G401 (cell line): Measurements from ENCODE around the gene HOXD8. TPM values are rescaled to one million over a fixed set of nuclear protein-coding genes. Genes with fewer than 3 reads are reported as not detected.

ENCODE experiments used
- DNase-seq: peaks from one replicate; pipeline ENCODE4 v3.0.0-alpha.2; 2015; ENCODE audit warnings: low spot score
- in situ Hi-C: cut with HindIII; loops from 2 replicates; pipeline ENCODE4 v1.10.0; 2016; ENCODE audit warnings: low sequenced_read_pairs, mixed read lengths
- total RNA-seq: library from RNA; depleted of rRNA; stranded (reverse); fragments of >200 nt; shearing (Covaris generic); gene quantifications from 2 replicates; pipeline ENCODE4 v1.2.3, GENCODE V29; 2014

HOXD8 gene
- total RNA-seq, 1 experiment from 2014 or later: 4.2 TPM

DNA sequence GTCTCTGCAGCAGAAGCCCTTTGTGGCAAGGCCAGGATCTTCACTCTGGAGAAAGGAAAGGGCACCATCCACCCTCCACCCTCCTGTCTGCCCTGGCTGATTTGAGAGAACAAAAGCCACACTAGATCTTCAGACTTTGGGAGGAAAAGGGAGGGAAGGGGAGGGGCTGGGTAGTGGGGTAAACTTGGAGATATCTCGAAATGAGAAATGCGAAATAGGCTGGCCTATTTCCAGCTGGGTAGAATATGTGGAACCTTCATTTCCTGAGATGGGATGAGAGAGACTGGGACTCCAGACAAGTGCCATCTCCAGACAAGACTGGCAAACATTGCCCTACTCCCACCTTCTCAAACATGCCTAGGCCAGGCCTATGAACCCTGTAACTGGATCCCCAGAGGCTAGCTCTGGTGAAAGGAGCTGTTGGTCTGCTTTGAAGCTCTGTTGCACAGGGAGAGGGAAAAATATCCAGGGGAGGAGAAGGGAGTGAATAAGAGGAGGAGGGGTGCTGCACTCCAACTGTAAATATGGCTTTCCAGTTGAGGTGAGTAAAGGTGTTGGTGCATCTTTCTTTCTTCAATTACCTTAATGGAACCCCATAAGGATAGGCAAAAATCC, 28.2 kb upstream of the HOXD8 start:
- in situ Hi-C loops: no loop called here
- no peak for DNase-seq

DNA sequence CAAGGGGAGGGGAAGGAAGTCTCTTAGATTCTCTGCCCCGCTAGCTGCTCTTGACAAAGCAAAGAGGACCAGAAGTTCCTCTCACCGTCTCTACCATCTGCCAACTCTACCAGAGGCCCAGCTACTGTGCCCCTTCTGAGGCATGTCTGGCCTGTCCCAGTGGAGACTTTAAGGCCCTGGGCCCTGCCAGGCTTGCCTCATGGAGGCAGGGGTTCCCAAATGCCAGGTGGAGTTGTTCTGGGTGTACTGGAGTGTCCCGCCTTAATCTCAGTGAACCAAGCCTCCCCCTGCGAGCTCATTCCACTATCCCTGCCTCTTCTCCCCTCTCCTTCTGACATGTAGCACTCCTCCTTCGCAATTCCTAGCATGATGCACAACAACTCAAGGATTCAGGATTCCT, 27.7 kb upstream of the HOXD8 start:
- DNase-seq: no peak
- in situ Hi-C loops: no loop called here

DNA sequence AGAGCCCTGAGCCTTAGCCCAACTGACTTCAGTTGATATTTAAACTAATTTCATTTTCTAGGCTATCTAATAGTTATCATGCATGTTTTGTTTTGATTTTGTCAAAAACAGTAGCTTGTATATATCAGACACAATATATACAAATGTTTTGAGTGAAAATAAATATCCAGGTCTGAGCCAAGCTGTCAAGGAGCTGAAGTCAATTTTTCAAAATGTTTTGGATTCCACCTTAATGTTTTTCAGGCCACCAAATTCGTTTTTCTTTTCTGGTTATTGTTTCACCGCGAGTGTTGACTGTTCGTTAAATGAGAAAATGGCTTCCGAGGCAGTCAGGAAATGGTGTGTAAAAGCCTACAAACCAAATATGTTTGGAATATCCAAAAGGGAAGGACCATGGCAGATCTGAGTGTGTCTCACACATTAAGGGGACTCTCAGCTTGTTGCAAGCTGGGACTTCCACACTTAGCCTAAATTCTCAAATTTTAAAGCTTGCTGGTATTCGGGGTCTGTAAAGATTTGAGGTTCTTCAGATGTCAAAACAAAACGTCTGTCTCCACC, 27.1 kb upstream of the HOXD8 start:
- DNase-seq: no peak
- in situ Hi-C loops: no loop called here

DNA sequence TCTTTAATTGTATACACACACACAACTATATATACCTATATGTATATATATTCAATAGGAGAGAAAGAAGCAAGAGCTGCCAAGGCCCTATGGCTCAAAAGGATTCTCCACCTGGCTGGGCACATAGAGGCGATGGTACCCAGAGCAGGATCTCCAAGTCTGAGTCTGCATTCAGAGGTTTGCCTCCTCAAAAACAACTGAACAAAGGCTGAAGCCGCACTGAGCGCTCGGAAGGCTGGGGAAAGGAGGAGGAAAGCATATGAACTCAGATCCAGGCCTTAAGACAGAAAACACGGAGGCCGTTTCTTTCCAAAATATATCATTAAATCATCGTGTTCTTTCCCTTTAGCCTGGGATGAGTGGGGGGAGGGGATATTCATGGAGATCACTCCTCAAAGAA, 26.3 kb upstream of the HOXD8 start:
- no peak for DNase-seq
- in situ Hi-C loops: no loop called here

GRCh38 chr2:176103742-176104315, 25.7 kb upstream of the HOXD8 start:
- no peak for DNase-seq
- in situ Hi-C loops: no loop called here

- no peak for DNase-seq
- in situ Hi-C loops: no loop called here
Measured at GRCh38 chr2:176104316-176105077, 25.0 kb upstream of the HOXD8 start.

DNA sequence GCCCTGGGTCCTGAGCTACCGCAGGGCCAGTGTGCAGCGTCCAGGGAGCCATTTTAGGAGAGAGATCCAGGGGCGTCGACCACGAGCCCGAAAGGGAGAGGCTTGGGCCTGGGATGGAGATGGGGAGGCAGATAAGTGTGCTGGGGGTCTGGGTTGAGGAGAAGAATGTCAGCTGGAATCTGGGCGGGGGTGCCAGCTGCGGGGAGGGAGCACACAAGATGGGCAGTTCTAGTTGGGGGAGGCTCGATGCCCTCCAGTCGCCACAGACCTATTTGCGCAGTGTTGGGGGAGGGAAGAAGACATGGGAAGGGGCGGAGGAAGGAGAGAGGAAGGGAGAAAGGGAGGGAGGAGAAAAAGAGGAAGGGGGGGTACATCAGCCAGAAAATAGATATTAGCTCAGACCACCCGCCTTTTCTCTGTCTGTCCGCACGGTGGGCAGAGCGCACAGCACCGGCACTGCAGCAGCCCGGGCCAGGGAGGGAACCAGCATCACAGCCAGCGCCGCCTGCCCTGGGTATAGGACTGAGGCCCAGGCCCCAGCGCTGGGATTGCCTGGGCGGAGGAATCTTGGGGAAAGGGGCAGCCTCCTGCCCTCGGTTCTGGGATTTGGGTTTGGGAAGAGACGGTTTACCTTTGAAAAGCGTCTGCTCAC, 24.3 kb upstream of the HOXD8 start:
- DNase-seq: no peak
- in situ Hi-C loops: no loop called here

- in situ Hi-C loops: no loop called here
Measured at GRCh38 chr2:176105730-176106580, 23.6 kb upstream of the HOXD8 start.

GRCh38 chr2:176106581-176107539, 22.6 kb upstream of the HOXD8 start, which contains the start of gene HOXD11:
Gene HOXD11 (plus strand): TSS chr2:176107280. CDS start chr2:176107356, 76 bp downstream.
- DNase-seq: no peak
- in situ Hi-C loops: no loop called here

More at GRCh38 chr2:176105730-176106580, 23.6 kb upstream of the HOXD8 start:
- no peak for DNase-seq

GRCh38 chr2:176107731-176108181, 21.7 kb upstream of the HOXD8 start:
- no peak for DNase-seq
- in situ Hi-C loops: no loop called here

DNA sequence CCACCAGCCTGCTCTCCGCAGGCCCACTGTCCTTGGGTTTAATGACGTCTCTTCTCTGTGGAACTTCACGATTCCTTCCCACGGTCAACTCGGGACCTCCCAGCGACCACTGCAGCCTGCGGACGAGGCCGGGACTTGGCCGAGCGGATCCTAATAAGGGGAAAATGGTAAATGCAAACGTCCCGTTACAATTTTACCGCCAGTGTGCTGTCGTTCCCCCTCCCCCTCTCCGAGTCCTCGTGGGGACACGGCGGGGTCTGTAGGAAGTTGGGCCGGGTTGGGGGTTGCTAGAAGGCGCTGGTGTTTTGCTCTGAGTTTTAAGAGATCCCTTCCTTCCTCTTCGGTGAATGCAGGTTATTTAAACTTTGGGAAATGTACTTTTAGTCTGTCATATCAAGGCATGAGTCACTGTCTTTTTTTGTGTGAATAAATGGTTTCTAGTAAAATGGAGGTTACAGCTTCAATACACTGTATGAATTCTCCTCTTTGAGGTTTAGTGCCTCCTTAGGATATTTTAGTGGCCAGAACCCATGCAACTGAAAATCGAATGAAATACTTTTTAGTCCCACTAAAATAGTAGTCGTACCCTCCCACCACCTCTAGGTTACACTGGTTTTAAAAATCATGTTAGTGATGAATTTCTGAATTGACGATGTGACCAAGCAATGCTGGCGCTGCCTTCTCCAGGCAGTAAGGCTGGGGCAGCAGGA, 20.2 kb upstream of the HOXD8 start:
- in situ Hi-C loops: no loop called here
- no peak for DNase-seq

- in situ Hi-C loops: no loop called here
- DNase-seq: no peak
Measured at GRCh38 chr2:176109946-176110345, 19.6 kb upstream of the HOXD8 start.

- no peak for DNase-seq
- in situ Hi-C loops: no loop called here
Measured at GRCh38 chr2:176110415-176111308, 18.8 kb upstream of the HOXD8 start.

DNA sequence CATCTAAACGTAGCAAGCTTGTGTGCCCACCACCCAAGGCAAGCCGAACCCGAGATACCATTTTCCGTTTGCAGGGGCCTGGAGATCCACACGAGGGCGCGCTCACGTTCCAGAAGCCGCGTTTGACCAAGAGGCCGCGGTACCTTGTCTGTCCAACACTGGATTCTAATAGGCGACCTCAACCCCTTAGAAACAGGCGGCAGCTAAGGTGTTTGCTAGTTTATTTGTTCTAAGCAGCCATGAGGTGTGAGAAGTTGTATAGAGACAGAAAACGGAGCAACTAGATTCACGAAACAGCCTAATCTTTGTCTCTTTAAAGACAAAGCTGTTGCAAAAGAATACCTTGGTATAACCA, 18.2 kb upstream of the HOXD8 start:
- DNase-seq: peak; percentile 40
- in situ Hi-C loops: no loop called here

GRCh38 chr2:176111846-176112374, 17.6 kb upstream of the HOXD8 start:
- in situ Hi-C loops: no loop called here
- no peak for DNase-seq
